ENCODE measurements around the gene DEK. TPM values are rescaled to one million over a fixed set of nuclear protein-coding genes. Genes with fewer than 3 reads are reported as not detected.

Gene DEK
- total and polyA plus RNA-seq, 2 donors, result 71.6 to 204 TPM

GRCh38 chr6:18245642-18246041 is 18.7 kb downstream of the DEK start:
- H3K4me3 ChIP-seq (ENCODE audit: low read length in 2 of 2), result no peak overlapping the region
- H3K36me3 ChIP-seq (ENCODE audit: control insufficient read depth in 2 of 2, insufficient read depth in 2 of 2, low read length in 1 of 2), result peaks cover 19 to 75% of the 10 kb centered on the region in 2 donors
- H3K9me3 ChIP-seq (ENCODE audit: control insufficient read depth in 2 of 2, insufficient read depth in 1 of 2, low read length in 1 of 2), result no peaks in the 10 kb centered on the region
- H3K4me1 ChIP-seq (ENCODE audit: control insufficient read depth in 2 of 2, insufficient read depth in 2 of 2, low read length in 2 of 2), result no peaks in the 10 kb centered on the region
- H3K27me3 ChIP-seq (ENCODE audit: control insufficient read depth in 2 of 2, insufficient read depth in 1 of 2, low read length in 1 of 2), result no peaks in the 10 kb centered on the region
- no peak for DNase-seq (ENCODE audit: low read depth in 6 of 9, low spot score in 9 of 9)
- WGBS, result 63% methylated on average over 7 of the region's 7 CpGs
- H3K27ac ChIP-seq (ENCODE audit: low read depth in 1 of 2, low read length in 1 of 2), result no peak overlapping the region

GRCh38 chr6:18245079-18245478 is 19.3 kb downstream of the DEK start:
- no peaks in the 10 kb centered on the region for H3K4me1 ChIP-seq (ENCODE audit: control insufficient read depth in 2 of 2, insufficient read depth in 2 of 2, low read length in 2 of 2)
- H3K27me3 ChIP-seq (ENCODE audit: control insufficient read depth in 2 of 2, insufficient read depth in 1 of 2, low read length in 1 of 2), result no peaks in the 10 kb centered on the region
- no peak for DNase-seq (ENCODE audit: low read depth in 6 of 9, low spot score in 9 of 9)
- no peak overlapping the region for H3K27ac ChIP-seq (ENCODE audit: low read depth in 1 of 2, low read length in 1 of 2)
- peaks cover 19 to 80% of the 10 kb centered on the region in 2 donors for H3K36me3 ChIP-seq (ENCODE audit: control insufficient read depth in 2 of 2, insufficient read depth in 2 of 2, low read length in 1 of 2)
- 98% methylated on average over 1 of the region's 1 CpG for WGBS
- no peaks in the 10 kb centered on the region for H3K9me3 ChIP-seq (ENCODE audit: control insufficient read depth in 2 of 2, insufficient read depth in 1 of 2, low read length in 1 of 2)
- no peak overlapping the region for H3K4me3 ChIP-seq (ENCODE audit: low read length in 2 of 2)

GRCh38 chr6:18244251-18244650 is 20.1 kb downstream of the DEK start:
- H3K4me1 ChIP-seq (ENCODE audit: control insufficient read depth in 2 of 2, insufficient read depth in 2 of 2, low read length in 2 of 2), result no peaks in the 10 kb centered on the region
- no peak overlapping the region for H3K27ac ChIP-seq (ENCODE audit: low read depth in 1 of 2, low read length in 1 of 2)
- H3K9me3 ChIP-seq (ENCODE audit: control insufficient read depth in 2 of 2, insufficient read depth in 1 of 2, low read length in 1 of 2), result no peaks in the 10 kb centered on the region
- peaks cover 18 to 76% of the 10 kb centered on the region in 2 donors for H3K36me3 ChIP-seq (ENCODE audit: control insufficient read depth in 2 of 2, insufficient read depth in 2 of 2, low read length in 1 of 2)
- DNase-seq (ENCODE audit: low read depth in 6 of 9, low spot score in 9 of 9), result no peak
- H3K27me3 ChIP-seq (ENCODE audit: control insufficient read depth in 2 of 2, insufficient read depth in 1 of 2, low read length in 1 of 2), result no peaks in the 10 kb centered on the region
- no peak overlapping the region for H3K4me3 ChIP-seq (ENCODE audit: low read length in 2 of 2)
- WGBS, result 97% methylated on average over 2 of the region's 2 CpGs

GRCh38 chr6:18243302-18243893 is 20.9 kb downstream of the DEK start:
- H3K4me3 ChIP-seq (ENCODE audit: low read length in 2 of 2), result no peak overlapping the region
- H3K27me3 ChIP-seq (ENCODE audit: control insufficient read depth in 2 of 2, insufficient read depth in 1 of 2, low read length in 1 of 2), result no peaks in the 10 kb centered on the region
- peaks cover 15 to 73% of the 10 kb centered on the region in 2 donors for H3K36me3 ChIP-seq (ENCODE audit: control insufficient read depth in 2 of 2, insufficient read depth in 2 of 2, low read length in 1 of 2)
- peak overlapping the region in 1 of 2 donors; percentile 40 for H3K27ac ChIP-seq (ENCODE audit: low read depth in 1 of 2, low read length in 1 of 2)
- no peaks in the 10 kb centered on the region for H3K9me3 ChIP-seq (ENCODE audit: control insufficient read depth in 2 of 2, insufficient read depth in 1 of 2, low read length in 1 of 2)
- H3K4me1 ChIP-seq (ENCODE audit: control insufficient read depth in 2 of 2, insufficient read depth in 2 of 2, low read length in 2 of 2), result no peaks in the 10 kb centered on the region
- WGBS, result 95% methylated on average over 3 of the region's 3 CpGs
- DNase-seq (ENCODE audit: low read depth in 6 of 9, low spot score in 9 of 9), result no peak

GRCh38 chr6:18242062-18242851 is 22.1 kb downstream of the DEK start:
- DNase-seq (ENCODE audit: low read depth in 6 of 9, low spot score in 9 of 9), result no peak
- H3K4me3 ChIP-seq (ENCODE audit: low read length in 2 of 2), result no peak overlapping the region
- H3K4me1 ChIP-seq (ENCODE audit: control insufficient read depth in 2 of 2, insufficient read depth in 2 of 2, low read length in 2 of 2), result no peaks in the 10 kb centered on the region
- H3K36me3 ChIP-seq (ENCODE audit: control insufficient read depth in 2 of 2, insufficient read depth in 2 of 2, low read length in 1 of 2), result peaks cover 15 to 77% of the 10 kb centered on the region in 2 donors
- WGBS, result 88% methylated on average over 11 of the region's 11 CpGs
- no peak overlapping the region for H3K27ac ChIP-seq (ENCODE audit: low read depth in 1 of 2, low read length in 1 of 2)
- no peaks in the 10 kb centered on the region for H3K9me3 ChIP-seq (ENCODE audit: control insufficient read depth in 2 of 2, insufficient read depth in 1 of 2, low read length in 1 of 2)
- H3K27me3 ChIP-seq (ENCODE audit: control insufficient read depth in 2 of 2, insufficient read depth in 1 of 2, low read length in 1 of 2), result no peaks in the 10 kb centered on the region

GRCh38 chr6:18241208-18242038 is 22.9 kb downstream of the DEK start:
- Histone ChIP-seq H3K4me3 (ENCODE audit: low read length in 2 of 2) (no peak overlapping the region), H3K36me3 (ENCODE audit: control insufficient read depth in 2 of 2, insufficient read depth in 2 of 2, low read length in 1 of 2) (peaks cover 19 to 80% of the 10 kb centered on the region in 2 donors), H3K27ac (ENCODE audit: low read depth in 1 of 2, low read length in 1 of 2) (no peak overlapping the region), H3K27me3 (ENCODE audit: control insufficient read depth in 2 of 2, insufficient read depth in 1 of 2, low read length in 1 of 2) (no peaks in the 10 kb centered on the region), H3K9me3 (ENCODE audit: control insufficient read depth in 2 of 2, insufficient read depth in 1 of 2, low read length in 1 of 2) (peaks cover 0 to 3% of the 10 kb centered on the region in 2 donors), H3K4me1 (ENCODE audit: control insufficient read depth in 2 of 2, insufficient read depth in 2 of 2, low read length in 2 of 2) (no peaks in the 10 kb centered on the region)
- peak in 1 of 9 donors; percentile 23 for DNase-seq (ENCODE audit: low read depth in 6 of 9, low spot score in 9 of 9)
- WGBS, result 21% methylated on average over 1 of the region's 1 CpG

GRCh38 chr6:18240230-18240629 is 24.1 kb downstream of the DEK start:
- Histone ChIP-seq H3K4me3 (ENCODE audit: low read length in 2 of 2) (no peak overlapping the region), H3K36me3 (ENCODE audit: control insufficient read depth in 2 of 2, insufficient read depth in 2 of 2, low read length in 1 of 2) (peaks cover 13 to 82% of the 10 kb centered on the region in 2 donors), H3K4me1 (ENCODE audit: control insufficient read depth in 2 of 2, insufficient read depth in 2 of 2, low read length in 2 of 2) (no peaks in the 10 kb centered on the region), H3K27me3 (ENCODE audit: control insufficient read depth in 2 of 2, insufficient read depth in 1 of 2, low read length in 1 of 2) (no peaks in the 10 kb centered on the region), H3K9me3 (ENCODE audit: control insufficient read depth in 2 of 2, insufficient read depth in 1 of 2, low read length in 1 of 2) (peaks cover 0 to 3% of the 10 kb centered on the region in 2 donors), H3K27ac (ENCODE audit: low read depth in 1 of 2, low read length in 1 of 2) (no peak overlapping the region)
- 91% methylated on average over 2 of the region's 2 CpGs for WGBS
- no peak for DNase-seq (ENCODE audit: low read depth in 6 of 9, low spot score in 9 of 9)

- Histone ChIP-seq H3K4me1 (ENCODE audit: control insufficient read depth in 2 of 2, insufficient read depth in 2 of 2, low read length in 2 of 2) (no peaks in the 10 kb centered on the region), H3K36me3 (ENCODE audit: control insufficient read depth in 2 of 2, insufficient read depth in 2 of 2, low read length in 1 of 2) (peaks cover 11 to 72% of the 10 kb centered on the region in 2 donors), H3K27me3 (ENCODE audit: control insufficient read depth in 2 of 2, insufficient read depth in 1 of 2, low read length in 1 of 2) (no peaks in the 10 kb centered on the region), H3K9me3 (ENCODE audit: control insufficient read depth in 2 of 2, insufficient read depth in 1 of 2, low read length in 1 of 2) (peaks cover 0 to 3% of the 10 kb centered on the region in 2 donors), H3K4me3 (ENCODE audit: low read length in 2 of 2) (no peak overlapping the region), H3K27ac (ENCODE audit: low read depth in 1 of 2, low read length in 1 of 2) (no peak overlapping the region)
- no peak for DNase-seq (ENCODE audit: low read depth in 6 of 9, low spot score in 9 of 9)
- WGBS, result 100% methylated on average over 1 of the region's 1 CpG
Measured at GRCh38 chr6:18237167-18237566, 27.2 kb downstream of the DEK start.

GRCh38 chr6:18235524-18235923 is 28.8 kb downstream of the DEK start:
- Histone ChIP-seq H3K27me3 (ENCODE audit: control insufficient read depth in 2 of 2, insufficient read depth in 1 of 2, low read length in 1 of 2) (no peaks in the 10 kb centered on the region), H3K4me1 (ENCODE audit: control insufficient read depth in 2 of 2, insufficient read depth in 2 of 2, low read length in 2 of 2) (no peaks in the 10 kb centered on the region), H3K9me3 (ENCODE audit: control insufficient read depth in 2 of 2, insufficient read depth in 1 of 2, low read length in 1 of 2) (peaks cover 0 to 3% of the 10 kb centered on the region in 2 donors), H3K4me3 (ENCODE audit: low read length in 2 of 2) (no peak overlapping the region), H3K36me3 (ENCODE audit: control insufficient read depth in 2 of 2, insufficient read depth in 2 of 2, low read length in 1 of 2) (peaks cover 17 to 59% of the 10 kb centered on the region in 2 donors), H3K27ac (ENCODE audit: low read depth in 1 of 2, low read length in 1 of 2) (no peak overlapping the region)
- over 99% methylated on average over 3 of the region's 3 CpGs for WGBS
- no peak for DNase-seq (ENCODE audit: low read depth in 6 of 9, low spot score in 9 of 9)
